SU-DHL-6 (cell line): ENCODE data around the gene DEGS2.

Source experiments
- EZH2phosphoT487 ChIP-seq: fragments of 200-600 bp; sonication (generic), shearing (Covaris generic); conservative IDR thresholded peaks from 2 replicates; pipeline ENCODE4 v1.6.1; 2018; ENCODE audit warnings: mild to moderate bottlenecking, antibody characterized with exemption, low read length, moderate library complexity, mixed read lengths
- TF ChIP-seq, protein P1 (sequence below): fragments of 200-600 bp; sonication (generic); IDR thresholded peaks from one replicate; pipeline ENCODE4 v1.5.1; 2017; ENCODE audit warnings: antibody characterized with exemption, mild to moderate bottlenecking, low read length, moderate library complexity; ENCODE audit not compliant: insufficient read depth, poor library complexity, severe bottlenecking

DNA sequence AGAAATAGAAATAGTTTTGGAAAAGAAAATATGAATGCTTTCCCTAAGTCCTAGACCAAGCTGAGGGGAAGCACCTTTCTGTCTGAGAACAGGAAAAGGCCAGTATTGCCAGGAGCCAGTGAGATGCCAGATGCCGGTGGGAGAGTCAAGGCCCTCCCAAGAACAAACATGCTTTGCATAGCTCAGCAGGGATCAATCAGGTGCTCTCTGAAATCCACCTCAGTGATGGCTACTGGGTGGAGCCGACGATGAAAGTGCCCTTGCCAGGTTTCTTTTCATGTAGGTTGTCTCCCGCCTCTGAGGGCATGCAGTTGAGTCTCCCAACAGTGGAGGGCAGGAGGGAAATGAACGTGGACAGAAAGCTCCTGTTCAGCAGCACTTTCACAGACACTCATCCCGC, 28.3 kb downstream of the DEGS2 start:
- TF ChIP-seq, protein P1, sequence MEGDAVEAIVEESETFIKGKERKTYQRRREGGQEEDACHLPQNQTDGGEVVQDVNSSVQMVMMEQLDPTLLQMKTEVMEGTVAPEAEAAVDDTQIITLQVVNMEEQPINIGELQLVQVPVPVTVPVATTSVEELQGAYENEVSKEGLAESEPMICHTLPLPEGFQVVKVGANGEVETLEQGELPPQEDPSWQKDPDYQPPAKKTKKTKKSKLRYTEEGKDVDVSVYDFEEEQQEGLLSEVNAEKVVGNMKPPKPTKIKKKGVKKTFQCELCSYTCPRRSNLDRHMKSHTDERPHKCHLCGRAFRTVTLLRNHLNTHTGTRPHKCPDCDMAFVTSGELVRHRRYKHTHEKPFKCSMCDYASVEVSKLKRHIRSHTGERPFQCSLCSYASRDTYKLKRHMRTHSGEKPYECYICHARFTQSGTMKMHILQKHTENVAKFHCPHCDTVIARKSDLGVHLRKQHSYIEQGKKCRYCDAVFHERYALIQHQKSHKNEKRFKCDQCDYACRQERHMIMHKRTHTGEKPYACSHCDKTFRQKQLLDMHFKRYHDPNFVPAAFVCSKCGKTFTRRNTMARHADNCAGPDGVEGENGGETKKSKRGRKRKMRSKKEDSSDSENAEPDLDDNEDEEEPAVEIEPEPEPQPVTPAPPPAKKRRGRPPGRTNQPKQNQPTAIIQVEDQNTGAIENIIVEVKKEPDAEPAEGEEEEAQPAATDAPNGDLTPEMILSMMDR, result no peak
- no peak for TF ChIP-seq EZH2phosphoT487
